ENCODE measurements around the gene TAC3.

GRCh38 chr12:57019983-57020719, 3.8 kb upstream of the TAC3 start:
- TF ChIP-seq RFX5 (IDR thresholded peaks at IDR 0.05; ENCODE audit: borderline replicate concordance, low read depth, low read length) (no peak), BCL11A (IDR thresholded peaks at IDR 0.05; ENCODE audit: low read depth in 2 of 2, low read length in 2 of 2) (no peak), EP300 (IDR thresholded peaks at IDR 0.05; ENCODE audit: borderline replicate concordance in 1 of 2, low read depth in 2 of 2, low read length in 2 of 2) (no peak), POLR2A (IDR thresholded peaks at IDR 0.05; ENCODE audit: control extremely low read depth in 1 of 2, low read depth in 2 of 2, low read length in 2 of 2) (no peak)

Data from H1 (cell line).